Peyer's patch (tissue), 4 donors: Measurements from ENCODE around the gene ACOT13. TPM values are rescaled to one million over a fixed set of nuclear protein-coding genes. Genes with fewer than 3 reads are reported as not detected.
"Not testable (repeated sequence)": the region's sequence is repeated elsewhere in the genome, so short reads cannot be mapped to it uniquely, and the experiment has no call there.

Source experiments
- DNase-seq, 3 donors: peaks; one replicate each; pipeline ENCODE4 v3.0.0-alpha.2; 2017 to 2019
- H3K27ac ChIP-seq, 4 donors: fragments of 200-600 bp; sonication (generic); one replicate each; pipeline ENCODE4 v1.5.1; 2016 to 2019
- H3K27me3 ChIP-seq, 2 donors: fragments of 200-600 bp; sonication (generic); one replicate each; pipeline ENCODE4 v1.5.1; 2019
- H3K36me3 ChIP-seq, 3 donors: fragments of 200-600 bp; sonication (generic); one replicate each; pipeline ENCODE4 v1.5.1; 2016 to 2019
- H3K4me1 ChIP-seq, 4 donors: fragments of 200-600 bp; sonication (generic); one replicate each; pipeline ENCODE4 v1.5.1; 2016 to 2019
- H3K4me3 ChIP-seq, 4 donors: fragments of 200-600 bp; sonication (generic); 1 replicate in 3 of 4; 2 replicates in 1 of 4; pipeline ENCODE4 v1.5.1; 2016 to 2019; ENCODE audit warnings: mild to moderate bottlenecking in 1 of 4
- H3K9me3 ChIP-seq, 4 donors: fragments of 200-600 bp; sonication (generic); one replicate each; pipeline ENCODE4 v1.5.1; 2016 to 2019; ENCODE audit warnings: mild to moderate bottlenecking in 1 of 4
- CTCF ChIP-seq, 6 experiments: fragments of 450-650 bp in 4 of 6; fragments of 200-600 bp in 2 of 6; sonication (generic) in 1 of 6; IDR thresholded peaks; one replicate each; pipeline ENCODE4 v1.5.1; 2017 to 2019; ENCODE audit warnings: antibody characterized with exemption in 6 of 6, mild to moderate bottlenecking in 3 of 6, moderate library complexity in 1 of 6
- POLR2A ChIP-seq, 2 donors: fragments of 450-650 bp; IDR thresholded peaks; one replicate each; pipeline ENCODE4 v1.5.1; 2017; ENCODE audit warnings: antibody characterized with exemption in 2 of 2, mild to moderate bottlenecking in 2 of 2, moderate library complexity in 2 of 2
- total RNA-seq, 4 donors: library from RNA; depleted of rRNA; stranded (reverse); fragments of >200 nt; gene quantifications; one replicate each; pipeline ENCODE4 v1.1.0, GENCODE V29; 2016

Gene ACOT13
- total RNA-seq, 4 donors from 2014 or later = 5.2 to 23.1 (median 9.1) TPM

- H3K27ac ChIP-seq = peak overlapping the region in 1 of 4 donors; percentile 98
- TF ChIP-seq POLR2A (IDR thresholded peaks at IDR 0.05) (no peak), CTCF (IDR thresholded peaks at IDR 0.05) (no peak)
Observed at GRCh38 chr6:24668997-24669361, 2.1 kb downstream of the ACOT13 start.

GRCh38 chr6:24670492-24670891 lies 3.6 kb downstream of the ACOT13 start:
- not testable (repeated sequence) for H3K4me3 ChIP-seq, DNase-seq, H3K27ac ChIP-seq, H3K9me3 ChIP-seq, H3K36me3 ChIP-seq, H3K27me3 ChIP-seq
- peaks cover 2 to 13% (median 5%) of the 10 kb centered on the region in 4 donors for H3K4me1 ChIP-seq

More at GRCh38 chr6:24668997-24669361, 2.1 kb downstream of the ACOT13 start:
- Histone ChIP-seq H3K27me3 (no peaks in the 10 kb centered on the region), H3K9me3 (no peaks in the 10 kb centered on the region), H3K4me1 (peaks cover 2 to 22% (median 7%) of the 10 kb centered on the region in 4 donors), H3K36me3 (no peaks in the 10 kb centered on the region), H3K4me3 (peak overlapping the region in 2 of 4 donors; percentile 12 to 90)
- no peak for DNase-seq

GRCh38 chr6:24671077-24671476 lies 4.2 kb downstream of the ACOT13 start:
- not testable (repeated sequence) for H3K4me3 ChIP-seq, H3K27me3 ChIP-seq, H3K27ac ChIP-seq

GRCh38 chr6:24672620-24673182 lies 5.8 kb downstream of the ACOT13 start:
- no peaks in the 10 kb centered on the region for H3K36me3 ChIP-seq
- no peak for DNase-seq
- peaks cover 0 to 11% (median 3%) of the 10 kb centered on the region in 4 donors for H3K4me1 ChIP-seq

More at GRCh38 chr6:24671077-24671476, 4.2 kb downstream of the ACOT13 start:
- not testable (repeated sequence) for DNase-seq, H3K9me3 ChIP-seq, H3K36me3 ChIP-seq
- H3K4me1 ChIP-seq = peaks cover 0 to 13% (median 4%) of the 10 kb centered on the region in 4 donors

GRCh38 chr6:24673625-24674024 lies 6.7 kb downstream of the ACOT13 start:
- H3K36me3 ChIP-seq = no peaks in the 10 kb centered on the region
- H3K4me1 ChIP-seq = peaks cover 0 to 2% (median under 1%) of the 10 kb centered on the region in 4 donors
- DNase-seq = no peak
- no peak overlapping the region for H3K27ac ChIP-seq
- TF ChIP-seq POLR2A (IDR thresholded peaks at IDR 0.05) = no peak
- TF ChIP-seq CTCF (IDR thresholded peaks at IDR 0.05) = no peak
- no peak overlapping the region for H3K4me3 ChIP-seq
- H3K27me3 ChIP-seq = no peaks in the 10 kb centered on the region
- H3K9me3 ChIP-seq = no peaks in the 10 kb centered on the region

More at GRCh38 chr6:24672620-24673182, 5.8 kb downstream of the ACOT13 start:
- no peak overlapping the region for H3K27ac ChIP-seq
- H3K27me3 ChIP-seq = no peaks in the 10 kb centered on the region
- TF ChIP-seq POLR2A (IDR thresholded peaks at IDR 0.05) (no peak), CTCF (IDR thresholded peaks at IDR 0.05) (no peak)
- no peaks in the 10 kb centered on the region for H3K9me3 ChIP-seq
- H3K4me3 ChIP-seq = no peak overlapping the region

DNA sequence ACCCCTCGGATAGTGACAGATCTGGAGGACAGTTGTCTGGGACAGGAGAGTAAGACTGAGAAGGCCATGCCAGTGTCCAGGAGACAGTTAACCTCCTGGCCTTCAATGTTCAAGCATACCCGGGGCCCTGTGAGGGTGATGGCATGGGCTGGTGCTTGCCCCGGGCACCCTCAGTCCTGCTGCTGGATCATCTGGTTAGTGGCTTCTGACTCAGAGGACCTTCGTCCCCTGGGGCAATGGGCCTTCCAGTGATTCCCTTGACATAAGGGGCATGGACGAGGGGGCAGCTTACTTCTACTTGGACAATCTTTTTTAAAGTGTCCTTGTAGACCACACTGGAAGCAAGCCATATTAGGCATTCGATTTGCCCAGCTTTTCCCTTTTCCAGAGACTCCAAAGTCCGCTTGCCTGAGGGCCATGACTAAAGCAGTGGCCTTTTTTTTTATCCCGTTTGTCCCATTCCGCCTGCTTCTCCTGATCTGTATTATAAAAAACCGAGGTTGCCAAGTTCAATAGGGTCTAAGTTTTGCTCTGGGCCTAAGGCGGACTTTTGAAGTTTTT lies 12.0 kb downstream of the ACOT13 start:
- not testable (repeated sequence) for H3K9me3 ChIP-seq, H3K27ac ChIP-seq, H3K36me3 ChIP-seq, H3K4me1 ChIP-seq, H3K27me3 ChIP-seq, H3K4me3 ChIP-seq
- DNase-seq = peak in 1 of 3 donors; percentile 58

GRCh38 chr6:24680582-24680981 lies 13.7 kb downstream of the ACOT13 start:
- no peaks in the 10 kb centered on the region for H3K36me3 ChIP-seq
- TF ChIP-seq CTCF (IDR thresholded peaks at IDR 0.05) (no peak), POLR2A (IDR thresholded peaks at IDR 0.05) (no peak)
- H3K9me3 ChIP-seq = no peaks in the 10 kb centered on the region
- no peak overlapping the region for H3K4me3 ChIP-seq
- H3K27ac ChIP-seq = no peak overlapping the region
- no peak for DNase-seq
- H3K27me3 ChIP-seq = no peaks in the 10 kb centered on the region
- no peaks in the 10 kb centered on the region for H3K4me1 ChIP-seq
